Islet of Langerhans (tissue), 1 donor: ENCODE measurements around the gene HNRNPL.
"Not testable (repeated sequence)": the region's sequence is repeated elsewhere in the genome, so short reads cannot be mapped to it uniquely, and the experiment has no call there.

Experiments used
- FAIRE-seq: peaks from one replicate; lab custom pipeline; 2011; peaks lifted over from hg19 to GRCh38; lab: Jason Lieb, UNC

The HNRNPL gene

DNA sequence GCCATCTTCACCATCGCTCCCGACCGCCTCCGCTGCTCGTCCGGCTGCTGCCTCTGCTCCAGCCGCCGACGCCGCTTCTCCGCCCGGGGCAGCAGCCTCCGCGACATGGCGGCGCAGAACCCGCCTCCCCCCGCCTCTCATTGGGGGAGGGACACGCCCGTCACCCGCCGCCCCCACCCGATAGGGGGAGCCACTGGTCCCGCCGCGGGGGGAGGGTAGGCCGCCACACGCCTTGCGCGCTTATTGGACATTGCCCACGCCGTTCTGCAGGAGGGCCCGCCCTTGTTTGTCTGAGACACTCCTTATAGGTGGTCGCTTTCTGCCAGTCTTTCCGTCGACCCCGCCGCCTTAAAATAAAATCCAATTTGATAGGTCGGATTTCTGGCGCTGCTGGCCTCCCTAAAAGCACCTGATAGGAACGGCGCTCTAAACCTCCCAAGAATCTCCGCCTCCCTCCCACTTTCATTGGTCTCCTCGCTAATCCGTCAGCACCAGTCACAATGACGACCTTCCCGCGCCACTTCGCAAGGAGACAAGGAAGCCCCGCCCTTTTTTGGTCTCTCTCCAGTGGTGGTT, at the start of gene HNRNPL:
HNRNPL (minus strand) TSS at position 127 of the 576 bp plus-strand sequence; CDS start at position 107, 20 bp downstream.
- FAIRE-seq: no peak

DNA sequence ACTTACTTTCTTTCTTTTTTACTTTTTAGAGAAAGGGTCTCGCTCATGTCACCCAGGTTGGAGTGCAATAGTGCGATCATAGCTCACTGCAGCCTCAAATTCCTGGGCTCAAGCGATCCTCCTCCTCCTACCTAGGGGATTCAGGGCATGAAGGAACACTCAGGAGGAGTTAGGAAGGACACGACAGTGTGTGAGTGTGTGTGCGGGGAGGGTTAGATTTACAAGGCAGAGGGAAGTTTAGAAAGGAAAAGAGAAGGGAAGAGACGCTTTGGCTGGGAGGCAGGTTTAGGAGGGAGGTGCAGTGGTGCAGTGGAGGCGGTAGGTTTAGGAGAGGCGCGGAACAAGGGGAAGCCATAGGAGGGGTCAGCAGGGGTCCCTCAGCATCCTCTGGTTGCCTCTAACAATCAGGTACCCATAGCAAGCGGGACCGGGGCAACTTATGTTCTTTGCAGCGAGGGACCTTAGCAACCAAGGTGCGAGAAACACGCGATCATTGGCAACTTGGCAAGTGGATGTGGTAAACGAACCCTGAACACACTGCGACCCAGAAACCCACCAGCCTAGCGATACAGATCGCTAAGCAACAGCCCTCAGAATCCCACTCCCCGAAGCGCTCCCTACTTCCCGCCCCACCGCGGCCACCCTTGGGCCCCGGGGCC, 49.1 kb upstream of the HNRNPL start:
- FAIRE-seq: no peak

DNA sequence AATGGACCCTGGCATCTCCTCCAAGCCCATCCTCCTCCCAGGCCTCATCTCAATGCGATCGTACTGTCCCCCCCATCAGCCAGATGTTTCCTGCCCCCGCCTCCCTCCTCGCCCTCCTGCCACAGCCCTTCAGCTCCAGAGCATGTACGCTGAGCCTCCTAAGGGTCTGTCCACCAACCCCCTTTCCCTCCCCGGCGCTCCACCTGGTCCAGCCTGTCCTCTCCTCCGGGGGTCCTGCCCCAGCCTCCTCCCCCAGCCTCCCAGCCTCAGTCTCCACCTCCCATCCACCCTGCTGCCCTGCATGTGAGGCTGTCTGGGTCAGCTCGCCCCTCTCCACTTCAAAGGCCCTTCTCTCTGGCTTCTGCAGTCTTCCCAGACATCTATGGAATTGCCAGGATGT, 45.2 kb upstream of the HNRNPL start:
- FAIRE-seq: no peak

DNA sequence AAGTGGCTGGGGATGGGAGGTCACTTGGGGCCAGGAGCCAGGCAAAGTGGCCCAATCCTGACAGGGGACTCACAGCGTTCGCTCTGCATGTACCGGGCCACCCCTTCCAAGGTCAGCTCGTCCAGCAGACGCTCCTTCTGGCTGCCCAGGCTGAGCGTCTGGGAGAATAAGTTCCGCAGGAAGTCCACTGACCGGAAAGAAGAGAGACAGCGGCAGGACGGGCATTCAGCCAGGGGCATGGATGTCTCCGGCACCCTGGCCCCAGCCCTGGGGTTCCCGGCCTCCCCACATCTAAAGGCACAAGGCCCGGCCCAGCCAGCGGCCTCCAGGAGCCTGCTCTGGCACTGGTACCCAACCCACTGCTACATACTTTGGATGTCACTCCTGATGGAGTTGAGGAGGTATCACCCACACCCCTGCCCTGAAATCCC, 43.6 kb upstream of the HNRNPL start:
- no peak for FAIRE-seq

DNA sequence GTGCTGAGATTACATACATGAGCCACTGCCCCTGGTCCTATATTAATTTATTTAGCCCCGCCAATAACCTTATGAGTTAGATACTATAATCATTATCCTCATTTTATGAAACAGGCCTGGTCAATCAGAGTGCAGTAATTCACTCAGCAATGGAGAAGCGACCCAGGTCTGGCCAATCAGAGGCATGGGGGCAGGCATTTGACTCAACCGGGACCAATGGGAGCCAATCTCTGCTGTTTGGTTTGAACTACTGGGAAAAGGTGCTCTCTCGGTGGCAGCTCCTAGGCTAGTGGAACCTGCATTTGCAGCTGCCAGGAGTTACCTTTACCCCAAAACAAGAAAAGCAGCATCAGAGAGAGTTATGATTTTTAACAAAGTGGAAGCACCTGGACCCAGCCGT, 43.1 kb upstream of the HNRNPL start:
- no peak for FAIRE-seq

DNA sequence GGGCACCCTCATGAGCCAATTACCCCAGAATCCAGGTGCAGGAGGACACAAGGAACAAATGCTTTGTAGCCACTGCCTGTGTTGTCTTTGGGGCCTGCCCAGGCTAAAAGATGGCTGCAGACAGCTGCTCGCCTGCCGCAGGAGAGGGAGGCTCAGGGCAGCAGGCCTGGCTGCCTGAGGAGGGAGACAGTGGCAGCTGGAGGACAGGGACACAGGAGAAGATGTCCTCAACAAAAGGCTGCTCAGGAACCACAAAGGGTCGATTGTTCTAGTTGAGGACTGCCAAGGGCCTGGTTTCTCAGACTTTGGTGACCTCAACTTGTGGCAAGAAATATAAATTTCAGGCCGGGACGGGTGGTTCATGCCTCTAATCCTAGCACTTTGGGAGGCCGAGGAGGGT, 42.0 kb upstream of the HNRNPL start:
- FAIRE-seq: no peak

DNA sequence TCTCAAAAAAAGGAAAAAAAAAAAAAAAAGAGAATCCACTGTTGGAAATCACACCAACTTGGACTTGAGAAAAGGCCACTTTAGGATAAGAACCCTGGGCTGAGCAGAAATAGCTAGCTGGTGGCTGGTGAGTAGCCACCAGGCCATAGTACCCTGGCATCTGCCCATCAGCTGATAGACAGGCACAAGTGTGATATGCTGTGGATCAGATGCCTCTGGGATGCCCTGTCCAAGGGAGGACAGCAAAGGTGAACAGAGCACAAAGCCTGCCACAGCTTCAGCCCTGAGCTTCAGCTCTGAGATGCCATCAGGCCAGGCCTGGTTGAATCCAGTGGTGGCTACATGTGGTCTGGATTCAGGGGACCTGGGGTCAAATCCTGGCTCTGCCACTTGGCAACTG, 40.9 kb upstream of the HNRNPL start:
- no peak for FAIRE-seq

DNA sequence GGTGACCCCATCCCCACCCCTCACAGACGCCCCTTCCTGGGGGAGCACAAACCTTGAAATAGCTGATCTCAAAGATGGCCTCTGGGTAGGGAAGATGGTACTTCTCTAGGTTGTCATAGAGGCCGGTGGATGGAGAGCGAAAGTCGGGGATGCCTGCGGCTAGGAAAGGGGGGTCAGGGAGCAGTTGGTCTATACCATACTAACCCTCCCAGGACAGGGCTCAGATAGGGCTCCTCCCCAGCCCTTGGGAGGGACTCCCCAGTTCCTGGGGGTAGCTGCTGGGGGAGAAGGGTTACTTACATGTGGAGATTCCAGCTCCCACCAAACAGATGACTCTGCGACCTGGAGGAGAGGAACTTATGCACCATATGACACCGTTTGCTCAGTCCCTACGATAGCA, 40.0 kb upstream of the HNRNPL start:
- FAIRE-seq: no peak

DNA sequence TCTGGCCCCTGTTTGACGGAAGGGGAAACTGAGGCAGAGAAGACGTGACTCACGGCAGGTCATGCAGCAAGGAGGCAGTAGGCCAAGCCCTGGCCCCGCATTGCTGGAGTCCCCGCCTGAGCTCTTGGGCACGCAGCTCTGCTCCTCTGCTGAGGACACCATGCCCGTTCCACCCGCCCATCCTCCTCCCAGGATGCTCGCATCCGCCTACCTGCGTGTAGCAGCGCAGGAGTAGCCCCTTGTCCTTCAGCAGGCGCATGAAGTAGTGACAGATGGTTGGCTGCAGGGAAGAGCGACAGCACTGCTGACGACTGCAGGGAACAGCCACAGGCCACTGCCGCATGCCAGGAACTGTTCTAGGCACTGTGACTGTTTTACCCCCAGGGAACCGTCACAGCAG, 39.1 kb upstream of the HNRNPL start:
- FAIRE-seq: no peak

DNA sequence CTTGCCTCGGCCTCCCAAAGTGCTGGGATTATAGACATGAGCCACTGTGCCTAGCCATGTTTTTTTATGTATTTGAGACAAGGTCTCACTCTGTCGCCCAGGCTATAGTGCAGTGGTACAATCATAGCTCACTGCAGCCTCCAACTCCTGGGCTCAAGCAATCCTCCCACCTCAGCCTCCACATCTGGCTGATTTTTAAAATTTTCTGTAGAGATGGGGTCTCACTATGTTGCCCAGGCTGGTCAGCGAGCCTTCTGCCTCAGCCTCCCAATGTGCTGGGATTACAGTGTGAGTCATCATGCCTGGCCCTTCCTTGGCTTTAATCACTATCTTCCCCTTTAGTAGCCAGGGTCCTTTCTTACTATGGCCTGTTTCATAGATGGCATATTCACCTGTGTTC, 34.9 kb upstream of the HNRNPL start:
- not testable (repeated sequence) for FAIRE-seq

DNA sequence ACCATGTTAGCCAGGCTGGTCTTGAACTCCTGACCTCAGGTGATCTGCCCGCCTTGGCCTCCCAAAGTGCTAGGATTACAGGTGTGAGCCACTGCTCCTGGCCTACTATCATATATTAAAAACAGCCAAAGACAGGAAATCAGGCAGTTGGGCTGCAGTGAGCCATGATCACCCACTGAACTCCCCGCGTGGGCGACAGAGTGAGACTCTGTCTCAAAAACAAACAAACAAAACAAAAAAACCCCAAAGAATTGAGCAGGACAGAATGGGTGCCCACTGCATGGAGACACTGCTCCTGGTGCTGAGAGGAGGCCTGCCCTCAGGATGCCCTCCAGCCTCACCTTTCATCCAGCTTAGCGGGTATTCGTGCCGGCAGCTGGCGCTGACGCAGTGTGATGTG, 33.5 kb upstream of the HNRNPL start:
- FAIRE-seq: no peak

DNA sequence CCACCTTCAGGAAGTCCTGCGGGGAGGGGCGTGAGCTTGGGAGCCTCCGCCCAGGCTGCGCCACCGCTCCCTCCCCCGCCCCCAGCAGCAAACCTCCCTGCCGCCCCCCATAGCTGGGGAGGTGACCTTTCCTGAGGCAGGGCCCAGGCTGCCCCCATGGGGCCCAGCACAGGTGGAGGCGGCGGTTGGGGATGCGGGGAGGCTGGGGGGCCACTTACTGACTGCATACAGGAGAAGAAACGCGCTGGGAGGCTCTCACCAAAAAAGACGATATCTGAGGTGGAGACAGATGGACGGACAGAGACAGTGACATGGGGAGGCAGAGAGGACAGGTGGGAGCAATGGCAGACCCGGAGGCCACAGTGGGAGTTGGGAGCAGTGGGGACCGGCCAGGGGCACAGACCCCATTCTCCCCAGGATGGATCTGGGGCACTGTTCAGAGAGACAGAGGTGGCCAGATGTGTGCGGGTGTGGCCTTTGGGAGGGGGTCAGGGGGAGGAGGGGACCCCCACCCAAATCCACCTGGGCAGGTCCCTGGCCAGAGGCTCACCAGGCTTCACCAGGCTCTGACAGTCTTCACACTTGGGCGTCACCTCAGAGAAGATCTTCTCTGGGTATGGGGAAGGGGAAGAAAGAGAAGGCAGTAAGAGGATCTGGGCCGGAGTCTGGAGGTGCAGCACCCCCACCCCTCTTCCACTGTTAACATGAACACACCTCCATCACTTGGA, 31.3 kb upstream of the HNRNPL start:
- FAIRE-seq: no peak

DNA sequence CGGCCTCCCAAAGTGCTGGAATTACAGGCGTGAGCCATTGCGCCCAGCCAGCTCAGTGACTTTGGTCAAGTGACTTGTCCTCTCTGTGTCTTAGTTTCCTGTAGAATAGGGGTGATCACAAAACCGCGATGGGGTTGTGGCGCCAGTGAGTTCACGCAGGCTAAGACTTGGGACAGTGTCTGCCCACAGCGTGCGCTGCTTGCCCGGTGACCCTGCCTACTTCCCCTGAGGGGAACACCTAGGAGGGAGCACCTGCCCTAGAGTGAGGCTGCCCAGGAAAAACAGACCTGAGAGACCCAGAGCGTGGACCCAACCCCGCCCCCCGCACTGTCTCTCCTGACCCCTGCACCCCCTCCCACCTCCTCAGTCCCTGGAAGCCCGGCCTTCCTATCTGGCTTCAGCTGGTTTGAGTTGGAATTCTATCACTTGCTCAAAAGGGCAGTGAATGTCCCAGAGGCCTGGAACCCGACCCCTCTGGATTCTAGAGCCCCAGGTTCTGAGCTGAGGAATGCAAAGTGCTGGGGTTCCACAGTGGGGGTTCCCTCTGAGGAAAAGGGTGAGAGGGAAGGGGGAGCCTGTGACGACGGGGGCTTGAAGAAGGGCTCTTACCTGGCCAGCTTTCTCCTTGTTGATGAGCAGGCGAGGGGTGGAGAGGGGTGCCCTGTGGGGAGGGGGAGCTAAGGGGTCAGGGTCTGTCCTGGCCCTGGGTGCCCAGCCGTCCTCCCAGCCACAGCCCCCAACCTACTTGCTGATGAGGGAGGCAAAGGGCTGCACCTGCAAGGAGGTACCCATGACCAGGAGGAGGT, 30.5 kb upstream of the HNRNPL start:
- no peak for FAIRE-seq

DNA sequence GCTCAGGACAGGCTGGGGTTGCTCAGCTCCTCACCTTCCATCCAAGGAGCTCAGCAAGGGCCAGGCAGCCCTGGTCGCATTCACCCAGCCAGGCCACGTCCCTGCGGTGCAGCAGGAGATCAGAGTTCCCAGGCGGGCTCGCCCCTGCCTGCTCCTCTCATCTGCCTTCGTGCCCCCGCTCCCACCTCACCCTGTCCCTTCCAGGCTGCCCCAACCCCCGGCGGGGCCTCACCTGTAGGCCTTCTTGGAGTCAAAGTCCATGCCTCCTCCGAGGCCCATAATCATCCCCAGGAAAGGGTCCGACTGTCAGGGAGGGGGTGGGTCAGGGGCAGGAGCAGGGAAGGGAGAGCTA, 29.6 kb upstream of the HNRNPL start:
- no peak for FAIRE-seq

DNA sequence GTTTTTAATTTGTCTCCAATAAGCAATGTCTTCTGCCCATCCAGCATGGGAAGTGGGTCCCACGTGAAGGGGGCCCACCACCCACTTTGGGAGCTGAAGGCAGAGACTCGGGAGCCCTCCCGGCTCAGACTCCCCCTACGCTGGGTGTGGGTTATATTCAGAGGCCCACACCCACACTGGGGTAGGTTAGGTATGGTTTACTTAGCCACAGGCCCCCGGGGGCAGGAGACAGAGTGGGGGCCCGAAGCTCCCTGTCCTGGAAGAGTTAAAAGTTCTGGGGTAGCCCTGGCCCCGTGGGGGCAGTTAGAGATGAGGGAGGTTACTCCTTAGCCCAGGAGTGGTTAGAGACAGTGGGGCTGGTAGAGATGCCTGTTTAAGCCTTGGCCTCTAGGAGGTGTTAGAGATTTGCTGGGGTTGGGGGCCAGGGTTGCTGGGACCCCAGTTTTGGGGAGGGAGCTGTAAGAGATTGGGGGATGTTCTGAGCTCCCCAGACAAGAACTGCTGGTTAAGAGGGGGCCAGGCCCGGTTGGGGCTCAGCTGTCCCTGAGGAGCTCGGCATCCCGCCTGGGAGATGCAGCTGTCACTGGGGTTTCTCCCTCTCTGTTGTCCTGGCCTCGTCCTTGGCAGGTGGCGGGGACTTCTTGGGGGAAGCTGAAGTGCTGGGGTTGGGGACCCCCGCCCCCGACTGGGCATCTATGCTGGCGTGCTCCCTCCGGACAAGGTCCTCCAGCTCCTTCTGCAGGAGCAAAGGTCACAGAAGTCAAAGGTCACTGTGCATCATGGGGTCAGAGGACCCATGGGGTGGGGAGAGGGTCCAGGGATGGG, 29.0 kb upstream of the HNRNPL start:
- no peak for FAIRE-seq

DNA sequence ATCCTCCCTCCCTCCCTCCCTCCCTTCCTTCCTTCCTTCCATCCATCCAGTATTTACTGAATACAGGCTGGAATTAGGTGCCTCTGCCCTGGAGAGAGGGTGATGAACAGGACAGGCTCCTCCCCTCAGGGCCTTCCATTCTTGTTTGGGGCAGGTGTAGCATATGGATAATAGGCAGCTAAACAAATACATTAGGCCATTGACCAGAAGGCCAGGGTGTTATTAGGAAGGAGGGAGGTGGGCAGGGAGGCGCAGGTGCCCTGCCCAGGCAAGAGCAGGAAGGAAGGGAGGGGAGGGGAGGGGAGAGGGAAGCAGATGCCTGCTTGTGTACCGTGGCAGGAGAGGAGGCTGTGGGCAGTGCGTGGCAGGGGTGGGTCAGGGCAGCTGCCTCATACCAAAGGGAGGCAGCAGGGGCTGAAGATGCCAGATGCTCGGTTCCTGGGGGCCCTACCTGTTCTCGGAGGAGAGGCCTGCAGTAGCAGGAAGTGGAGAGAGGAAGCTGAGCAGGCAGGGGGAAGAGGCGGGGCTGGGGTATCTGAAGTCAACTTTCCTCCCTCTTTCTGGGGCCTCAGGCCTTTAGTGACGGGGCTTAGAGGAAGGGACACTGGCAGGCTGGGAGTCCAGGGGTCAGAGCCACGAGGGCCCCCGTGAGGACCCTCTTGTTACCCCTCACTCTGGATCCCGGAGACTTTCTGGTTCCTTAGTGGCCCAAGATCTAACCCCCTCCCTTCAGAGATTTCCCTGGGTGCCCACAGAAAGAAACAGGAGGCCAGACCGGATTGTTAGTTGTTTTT, 28.2 kb upstream of the HNRNPL start, which contains the start of gene RINL:
RINL (minus strand) TSS at position 495 of the 794 bp plus-strand sequence. CDS start 1,533 bp downstream, outside the sequence.
- FAIRE-seq: no peak

DNA sequence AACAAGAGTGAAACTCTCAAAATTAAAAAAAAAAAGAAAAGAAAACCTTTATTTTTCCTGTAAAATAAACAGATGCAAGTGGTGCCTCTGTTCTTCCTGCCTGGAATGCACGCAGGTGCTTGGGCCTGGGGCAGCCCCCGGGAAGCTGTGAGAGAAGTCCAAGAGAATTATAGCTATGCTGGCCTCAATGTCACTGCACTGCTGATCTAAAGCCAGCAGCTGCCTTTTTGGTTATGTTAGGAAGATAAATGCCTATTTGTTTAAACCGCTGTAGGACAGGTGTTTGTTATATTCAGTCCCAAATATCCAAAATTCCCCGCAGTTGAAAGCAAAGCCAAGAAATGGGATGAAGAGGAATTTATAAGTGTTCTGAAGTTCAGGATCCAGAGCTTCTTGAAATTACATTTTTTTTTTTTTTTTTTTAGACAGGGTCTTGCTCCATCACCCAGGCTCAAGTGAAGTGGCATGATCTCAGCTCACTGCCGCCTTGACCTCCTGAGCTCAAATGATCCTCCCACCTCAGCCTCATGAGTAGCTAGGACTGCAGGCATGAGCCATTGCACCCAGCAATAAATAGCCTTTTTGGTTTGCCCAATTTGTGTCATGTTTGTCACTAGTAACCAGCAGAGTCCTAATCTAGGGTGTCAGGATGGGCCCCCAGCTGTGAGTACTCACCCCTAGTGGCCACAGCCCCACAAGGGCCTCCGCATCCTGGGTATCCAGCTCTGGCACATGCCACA, 26.0 kb upstream of the HNRNPL start:
- no peak for FAIRE-seq

DNA sequence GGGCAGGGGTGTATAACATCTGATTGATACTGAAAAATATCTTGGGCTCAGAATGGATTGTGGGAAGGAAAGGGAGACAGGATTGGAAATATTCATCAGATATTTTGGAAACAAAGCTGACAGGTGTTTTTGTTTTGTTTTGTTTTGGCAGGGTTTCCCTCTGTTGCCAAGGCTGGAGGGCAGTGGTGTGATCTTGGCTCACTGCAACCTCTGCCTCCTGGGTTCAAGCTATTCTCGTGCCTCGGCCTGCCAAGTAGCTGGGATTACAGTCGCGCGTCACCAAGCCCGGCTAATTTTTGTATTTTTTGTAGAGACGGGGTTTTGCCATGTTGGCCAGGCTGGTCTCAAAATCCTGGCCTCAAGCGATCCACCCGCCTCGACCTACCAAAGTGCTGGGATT, 23.6 kb upstream of the HNRNPL start:
- not testable (repeated sequence) for FAIRE-seq

DNA sequence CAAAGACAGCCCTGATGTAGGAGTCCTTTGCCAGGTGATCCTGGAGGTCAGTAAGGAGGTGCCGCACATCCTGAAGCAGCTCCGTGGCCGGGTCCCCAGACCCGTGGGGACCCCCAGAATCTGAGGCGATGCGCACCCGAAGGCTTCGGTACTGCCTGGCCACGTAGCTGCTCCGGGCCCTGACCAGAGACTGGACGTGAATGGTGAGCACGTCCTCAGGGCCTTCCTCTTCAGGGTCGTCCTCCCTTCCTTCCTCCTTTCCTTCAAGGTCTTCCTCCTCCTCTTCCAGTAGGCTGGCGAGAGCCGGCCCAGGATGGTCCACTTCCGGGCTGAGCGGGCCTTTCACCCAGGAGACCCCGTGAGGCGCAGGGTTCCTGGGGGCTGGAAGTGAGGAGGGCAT, 20.8 kb upstream of the HNRNPL start:
- no peak for FAIRE-seq
